ENCODE measurements around the gene CLDN14. TPM values are rescaled to one million over a fixed set of nuclear protein-coding genes. Genes with fewer than 3 reads are reported as not detected.

CLDN14 gene
- total RNA-seq, 1 donor from 2014 or later, result not detected

- H3K27me3 Mint-ChIP-seq, result no peaks in the 10 kb centered on the region
- H3K36me3 Mint-ChIP-seq, result peaks cover 32% of the 10 kb centered on the region
- DNase-seq (ENCODE audit: extremely low spot score, unreplicated experiment), result no peak
- TF ChIP-seq CTCF (conservative IDR thresholded peaks at IDR 0.05), result no peak
- no peaks in the 10 kb centered on the region for H3K4me1 Mint-ChIP-seq (ENCODE audit: unreplicated experiment)
- no peak overlapping the region for H3K4me3 Mint-ChIP-seq
- H3K27ac Mint-ChIP-seq, result no peak overlapping the region
- H3K9me3 Mint-ChIP-seq, result no peaks in the 10 kb centered on the region
Observed at GRCh38 chr21:36411301-36411700, 68.6 kb downstream of the CLDN14 start.

Other genes with a start within 250 kb of the CLDN14 start
- 23.6 and 26.9 TPM in 2 replicates for gene MORC3, start 159.9 kb downstream of the CLDN14 start, total RNA-seq (ENCODE audit: low replicate concordance)
- 7.4 and 17.1 TPM in 2 replicates for gene CHAF1B, start 94.7 kb downstream of the CLDN14 start, total RNA-seq (ENCODE audit: low replicate concordance)
- gene SIM2, start 219.0 kb upstream of the CLDN14 start, total RNA-seq (ENCODE audit: low replicate concordance), result 0.50 and 14.8 TPM in 2 replicates